ENCODE measurements around the gene NDST3.

DNA sequence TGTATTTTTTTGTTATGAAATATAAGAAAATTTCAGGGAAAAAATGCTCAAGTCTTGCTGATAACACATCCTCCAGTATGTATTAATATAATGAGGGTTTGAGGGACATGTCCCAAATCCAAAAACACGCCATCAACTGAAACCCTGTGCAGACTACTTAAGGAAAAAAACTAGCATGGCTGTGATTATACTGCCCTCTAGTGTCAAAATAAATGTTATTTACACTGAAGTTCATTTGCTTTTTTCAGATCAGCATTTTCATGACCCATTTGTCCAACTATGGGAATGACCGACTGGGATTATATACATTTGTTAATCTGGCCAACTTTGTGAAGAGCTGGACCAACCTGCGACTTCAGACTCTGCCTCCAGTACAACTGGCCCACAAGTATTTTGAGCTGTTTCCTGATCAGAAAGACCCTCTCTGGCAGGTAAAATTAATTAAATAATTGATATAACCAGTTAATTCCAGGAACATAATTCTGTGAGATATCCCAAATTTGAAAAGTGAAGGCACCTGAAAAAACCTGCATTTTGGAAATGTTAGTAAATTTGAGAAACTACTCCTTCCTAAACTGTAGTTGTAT, 190.1 kb downstream of the NDST3 start:
- TF ChIP-seq, protein P1, sequence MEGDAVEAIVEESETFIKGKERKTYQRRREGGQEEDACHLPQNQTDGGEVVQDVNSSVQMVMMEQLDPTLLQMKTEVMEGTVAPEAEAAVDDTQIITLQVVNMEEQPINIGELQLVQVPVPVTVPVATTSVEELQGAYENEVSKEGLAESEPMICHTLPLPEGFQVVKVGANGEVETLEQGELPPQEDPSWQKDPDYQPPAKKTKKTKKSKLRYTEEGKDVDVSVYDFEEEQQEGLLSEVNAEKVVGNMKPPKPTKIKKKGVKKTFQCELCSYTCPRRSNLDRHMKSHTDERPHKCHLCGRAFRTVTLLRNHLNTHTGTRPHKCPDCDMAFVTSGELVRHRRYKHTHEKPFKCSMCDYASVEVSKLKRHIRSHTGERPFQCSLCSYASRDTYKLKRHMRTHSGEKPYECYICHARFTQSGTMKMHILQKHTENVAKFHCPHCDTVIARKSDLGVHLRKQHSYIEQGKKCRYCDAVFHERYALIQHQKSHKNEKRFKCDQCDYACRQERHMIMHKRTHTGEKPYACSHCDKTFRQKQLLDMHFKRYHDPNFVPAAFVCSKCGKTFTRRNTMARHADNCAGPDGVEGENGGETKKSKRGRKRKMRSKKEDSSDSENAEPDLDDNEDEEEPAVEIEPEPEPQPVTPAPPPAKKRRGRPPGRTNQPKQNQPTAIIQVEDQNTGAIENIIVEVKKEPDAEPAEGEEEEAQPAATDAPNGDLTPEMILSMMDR (IDR thresholded peaks at IDR 0.05; ENCODE audit: borderline replicate concordance, extremely low read depth, low read length, poor library complexity, severe bottlenecking), result peak; percentile 79
- TF ChIP-seq EZH2 (IDR thresholded peaks at IDR 0.05; ENCODE audit: borderline replicate concordance, low read depth, low read length, severe bottlenecking), result no peak

Data from DND-41 (cell line).